ENCODE data around the gene RPL5.

DNA sequence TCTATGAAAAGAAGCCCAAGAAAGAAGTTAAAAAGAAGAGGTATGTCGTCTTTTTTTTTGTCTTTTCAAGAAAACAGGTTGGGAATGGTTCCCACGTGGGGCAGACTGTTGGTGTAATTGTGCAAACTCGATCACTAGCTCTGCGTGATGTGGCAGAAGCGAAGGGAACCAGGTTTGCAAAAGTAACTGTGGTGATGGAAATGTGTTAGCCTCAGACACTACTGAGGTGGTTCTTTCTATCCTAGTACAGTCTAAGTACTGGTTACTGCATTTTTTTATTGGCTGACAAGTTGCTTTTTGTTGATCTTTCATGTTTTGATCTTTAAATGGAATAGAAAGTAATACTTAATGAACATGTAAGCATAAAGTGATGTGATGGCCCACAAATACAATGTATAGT is 8.8 kb downstream of the RPL5 start:
- TF ChIP-seq CTCF (IDR thresholded peaks at IDR 0.05) = no peak
- no peak for TF ChIP-seq EZH2 (IDR thresholded peaks at IDR 0.05; ENCODE audit: borderline replicate concordance, insufficient read depth, low read depth, low read length, poor library complexity, severe bottlenecking)
